Measurements from ENCODE around the gene GOLGA8G.
"Not testable (repeated sequence)": the region's sequence is repeated elsewhere in the genome, so short reads cannot be mapped to it uniquely, and the experiment has no call there.

- TF ChIP-seq POLR2A (IDR thresholded peaks at IDR 0.05), result not testable (repeated sequence)
- TF ChIP-seq, protein P1, sequence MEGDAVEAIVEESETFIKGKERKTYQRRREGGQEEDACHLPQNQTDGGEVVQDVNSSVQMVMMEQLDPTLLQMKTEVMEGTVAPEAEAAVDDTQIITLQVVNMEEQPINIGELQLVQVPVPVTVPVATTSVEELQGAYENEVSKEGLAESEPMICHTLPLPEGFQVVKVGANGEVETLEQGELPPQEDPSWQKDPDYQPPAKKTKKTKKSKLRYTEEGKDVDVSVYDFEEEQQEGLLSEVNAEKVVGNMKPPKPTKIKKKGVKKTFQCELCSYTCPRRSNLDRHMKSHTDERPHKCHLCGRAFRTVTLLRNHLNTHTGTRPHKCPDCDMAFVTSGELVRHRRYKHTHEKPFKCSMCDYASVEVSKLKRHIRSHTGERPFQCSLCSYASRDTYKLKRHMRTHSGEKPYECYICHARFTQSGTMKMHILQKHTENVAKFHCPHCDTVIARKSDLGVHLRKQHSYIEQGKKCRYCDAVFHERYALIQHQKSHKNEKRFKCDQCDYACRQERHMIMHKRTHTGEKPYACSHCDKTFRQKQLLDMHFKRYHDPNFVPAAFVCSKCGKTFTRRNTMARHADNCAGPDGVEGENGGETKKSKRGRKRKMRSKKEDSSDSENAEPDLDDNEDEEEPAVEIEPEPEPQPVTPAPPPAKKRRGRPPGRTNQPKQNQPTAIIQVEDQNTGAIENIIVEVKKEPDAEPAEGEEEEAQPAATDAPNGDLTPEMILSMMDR (IDR thresholded peaks at IDR 0.05 in 4 of 5, conservative IDR thresholded peaks at IDR 0.05 in 1 of 5), result not testable (repeated sequence)
Observed at GRCh38 chr15:28508217-28508889, 24.4 kb downstream of the GOLGA8G start.
